Measurements from ENCODE around the gene DOK5.

Gene DOK5

DNA sequence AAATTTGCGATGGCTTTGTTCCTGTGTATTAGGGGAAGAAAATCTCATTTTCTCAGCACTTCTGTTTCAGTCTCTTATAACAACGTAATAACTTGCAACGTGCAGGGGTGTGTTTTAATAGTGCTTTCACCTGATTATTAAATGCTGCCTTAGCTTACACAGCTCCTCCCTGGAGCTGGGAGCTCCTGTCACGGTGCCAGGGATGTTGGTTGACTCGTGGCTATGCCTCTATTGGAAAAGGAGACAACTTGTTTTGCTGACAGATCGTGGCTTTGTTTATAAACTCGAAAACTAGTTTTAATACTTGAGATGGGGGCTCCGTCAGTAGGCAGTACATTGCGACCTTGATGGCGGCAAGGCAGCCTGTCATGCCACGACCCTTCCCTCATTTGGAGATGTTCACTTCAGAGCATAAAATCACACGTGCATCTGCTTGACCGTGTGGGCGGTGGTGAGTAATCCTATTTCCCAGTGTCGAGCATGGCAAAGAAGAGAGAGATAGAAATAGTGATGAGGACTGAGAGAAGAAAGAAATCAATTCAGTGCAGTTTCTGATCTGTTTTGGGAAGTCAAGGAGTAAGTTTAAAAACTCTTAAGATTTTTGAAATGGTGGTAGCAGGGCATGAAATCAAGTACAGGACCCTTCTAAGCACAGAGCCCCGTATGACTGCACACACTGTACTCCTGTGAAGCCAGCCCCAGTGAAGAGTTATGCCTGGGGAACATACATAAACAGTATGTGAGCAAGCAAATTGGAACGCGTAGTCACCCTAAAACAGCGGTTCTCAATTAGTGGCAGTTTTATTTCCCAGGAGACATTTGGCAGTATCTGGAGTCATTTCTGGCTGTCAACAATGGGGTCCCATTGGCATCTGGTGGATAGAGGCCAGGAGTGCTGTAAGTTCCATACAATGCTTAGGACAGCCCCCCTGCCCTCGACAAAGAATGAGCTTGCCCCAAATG is 147.2 kb downstream of the DOK5 start:
- H3K4me3 ChIP-seq (ENCODE audit: low read length), result no peak overlapping the region
- no peak overlapping the region for H3K4me2 ChIP-seq (ENCODE audit: low read length)
- H3K36me3 ChIP-seq (ENCODE audit: control insufficient read depth, low read length), result no peaks in the 10 kb centered on the region
- no peaks in the 10 kb centered on the region for H3K9me3 ChIP-seq (ENCODE audit: control insufficient read depth, insufficient read depth, low read length)
- H3K79me2 ChIP-seq (ENCODE audit: control insufficient read depth, low read length), result no peaks in the 10 kb centered on the region
- no peak overlapping the region for H3K27ac ChIP-seq (ENCODE audit: low read depth, low read length)
- no peaks in the 10 kb centered on the region for H3K9me2 ChIP-seq (replicated peaks; ENCODE audit: control insufficient read depth, low read length)
- no peaks in the 10 kb centered on the region for H4K20me1 ChIP-seq (ENCODE audit: control insufficient read depth, insufficient read depth, low read depth, low read length)
- TF ChIP-seq CTCF (IDR thresholded peaks at IDR 0.05; ENCODE audit: low read depth, low read length, poor library complexity, severe bottlenecking) (no peak), EZH2phosphoT487 (IDR thresholded peaks at IDR 0.05; ENCODE audit: borderline replicate concordance, low read length) (no peak)
- H3F3A ChIP-seq (ENCODE audit: control insufficient read depth, insufficient read depth), result no peaks in the 10 kb centered on the region
- H3K27me3 ChIP-seq (ENCODE audit: control insufficient read depth, low read length), result no peaks in the 10 kb centered on the region
- no peaks in the 10 kb centered on the region for H3K4me1 ChIP-seq (ENCODE audit: control insufficient read depth, low read length)

DNA sequence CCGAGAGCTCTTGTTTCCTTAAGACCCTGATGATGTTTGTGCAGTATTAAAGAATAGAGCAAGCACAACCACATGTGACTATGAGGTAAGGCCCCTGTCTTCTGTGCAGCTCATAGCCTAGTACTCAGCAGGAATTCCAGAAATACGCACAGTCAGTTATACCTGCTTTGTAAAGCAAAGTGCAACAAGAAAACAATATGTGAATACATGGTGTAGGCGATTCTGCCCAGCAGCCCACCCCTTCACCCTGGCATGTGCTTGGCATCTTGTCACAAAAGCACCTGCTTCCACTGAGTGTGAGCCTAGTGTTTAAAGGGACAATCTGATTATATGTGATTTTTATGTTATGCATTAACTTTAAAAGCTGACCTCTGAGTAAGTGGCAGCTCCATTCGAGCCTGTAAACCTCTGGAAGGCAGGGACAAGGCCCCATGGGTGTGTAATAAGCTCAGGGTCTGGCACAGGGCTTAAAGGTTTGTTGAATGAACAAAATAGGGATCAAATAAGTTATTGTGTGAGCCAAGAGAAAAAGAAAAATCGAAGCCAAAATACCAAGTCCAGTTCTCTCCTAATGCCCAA is 148.7 kb downstream of the DOK5 start:
- Histone ChIP-seq H4K20me1 (ENCODE audit: control insufficient read depth, insufficient read depth, low read depth, low read length) (no peaks in the 10 kb centered on the region), H3K27ac (ENCODE audit: low read depth, low read length) (no peak overlapping the region), H3K9me3 (ENCODE audit: control insufficient read depth, insufficient read depth, low read length) (no peaks in the 10 kb centered on the region), H3K4me3 (ENCODE audit: low read length) (no peak overlapping the region), H3K27me3 (ENCODE audit: control insufficient read depth, low read length) (no peaks in the 10 kb centered on the region), H3K79me2 (ENCODE audit: control insufficient read depth, low read length) (no peaks in the 10 kb centered on the region), H3F3A (ENCODE audit: control insufficient read depth, insufficient read depth) (no peaks in the 10 kb centered on the region), H3K9me2 (replicated peaks; ENCODE audit: control insufficient read depth, low read length) (no peaks in the 10 kb centered on the region), H3K4me2 (ENCODE audit: low read length) (no peak overlapping the region), H3K4me1 (ENCODE audit: control insufficient read depth, low read length) (no peaks in the 10 kb centered on the region), H3K36me3 (ENCODE audit: control insufficient read depth, low read length) (no peaks in the 10 kb centered on the region)
- TF ChIP-seq CTCF (IDR thresholded peaks at IDR 0.05; ENCODE audit: low read depth, low read length, poor library complexity, severe bottlenecking) (no peak), EZH2phosphoT487 (IDR thresholded peaks at IDR 0.05; ENCODE audit: borderline replicate concordance, low read length) (no peak)

GRCh38 chr20:54624706-54625390 is 149.5 kb downstream of the DOK5 start:
- no peaks in the 10 kb centered on the region for H3K36me3 ChIP-seq (ENCODE audit: control insufficient read depth, low read length)
- H3K79me2 ChIP-seq (ENCODE audit: control insufficient read depth, low read length), result no peaks in the 10 kb centered on the region
- no peaks in the 10 kb centered on the region for H3K9me2 ChIP-seq (replicated peaks; ENCODE audit: control insufficient read depth, low read length)
- no peak overlapping the region for H3K4me2 ChIP-seq (ENCODE audit: low read length)
- no peak overlapping the region for H3K4me3 ChIP-seq (ENCODE audit: low read length)
- H3K27ac ChIP-seq (ENCODE audit: low read depth, low read length), result no peak overlapping the region
- no peak for TF ChIP-seq CTCF (IDR thresholded peaks at IDR 0.05; ENCODE audit: low read depth, low read length, poor library complexity, severe bottlenecking)
- no peak for TF ChIP-seq EZH2phosphoT487 (IDR thresholded peaks at IDR 0.05; ENCODE audit: borderline replicate concordance, low read length)
- H3F3A ChIP-seq (ENCODE audit: control insufficient read depth, insufficient read depth), result no peaks in the 10 kb centered on the region
- no peaks in the 10 kb centered on the region for H3K9me3 ChIP-seq (ENCODE audit: control insufficient read depth, insufficient read depth, low read length)
- H3K4me1 ChIP-seq (ENCODE audit: control insufficient read depth, low read length), result no peaks in the 10 kb centered on the region
- H4K20me1 ChIP-seq (ENCODE audit: control insufficient read depth, insufficient read depth, low read depth, low read length), result no peaks in the 10 kb centered on the region
- no peaks in the 10 kb centered on the region for H3K27me3 ChIP-seq (ENCODE audit: control insufficient read depth, low read length)

Data from DOHH2 (cell line).